ENCODE measurements around the gene RAP1GAP2.

- TF ChIP-seq, protein P1, sequence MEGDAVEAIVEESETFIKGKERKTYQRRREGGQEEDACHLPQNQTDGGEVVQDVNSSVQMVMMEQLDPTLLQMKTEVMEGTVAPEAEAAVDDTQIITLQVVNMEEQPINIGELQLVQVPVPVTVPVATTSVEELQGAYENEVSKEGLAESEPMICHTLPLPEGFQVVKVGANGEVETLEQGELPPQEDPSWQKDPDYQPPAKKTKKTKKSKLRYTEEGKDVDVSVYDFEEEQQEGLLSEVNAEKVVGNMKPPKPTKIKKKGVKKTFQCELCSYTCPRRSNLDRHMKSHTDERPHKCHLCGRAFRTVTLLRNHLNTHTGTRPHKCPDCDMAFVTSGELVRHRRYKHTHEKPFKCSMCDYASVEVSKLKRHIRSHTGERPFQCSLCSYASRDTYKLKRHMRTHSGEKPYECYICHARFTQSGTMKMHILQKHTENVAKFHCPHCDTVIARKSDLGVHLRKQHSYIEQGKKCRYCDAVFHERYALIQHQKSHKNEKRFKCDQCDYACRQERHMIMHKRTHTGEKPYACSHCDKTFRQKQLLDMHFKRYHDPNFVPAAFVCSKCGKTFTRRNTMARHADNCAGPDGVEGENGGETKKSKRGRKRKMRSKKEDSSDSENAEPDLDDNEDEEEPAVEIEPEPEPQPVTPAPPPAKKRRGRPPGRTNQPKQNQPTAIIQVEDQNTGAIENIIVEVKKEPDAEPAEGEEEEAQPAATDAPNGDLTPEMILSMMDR (IDR thresholded peaks at IDR 0.05), result no peak
- no peak for TF ChIP-seq POLR2AphosphoS5 (IDR thresholded peaks at IDR 0.05; ENCODE audit: low read depth, low read length)
- TF ChIP-seq MAX (IDR thresholded peaks at IDR 0.05; ENCODE audit: low read depth), result no peak
- TF ChIP-seq YY1 (IDR thresholded peaks at IDR 0.05; ENCODE audit: low read depth), result no peak
- no peak for TF ChIP-seq USF1 (IDR thresholded peaks at IDR 0.05; ENCODE audit: borderline replicate concordance, low read depth)
- no peak for TF ChIP-seq RFX5 (IDR thresholded peaks at IDR 0.05; ENCODE audit: low read length)
- TF ChIP-seq TAF1 (IDR thresholded peaks at IDR 0.05; ENCODE audit: borderline replicate concordance, low read depth, low read length), result no peak
- TF ChIP-seq SIN3A (IDR thresholded peaks at IDR 0.05; ENCODE audit: borderline replicate concordance, low read depth, low read length), result no peak
- no peak for TF ChIP-seq REST (IDR thresholded peaks at IDR 0.05; ENCODE audit: low read depth, low read length)
- no peak for TF ChIP-seq RXRA (IDR thresholded peaks at IDR 0.05; ENCODE audit: borderline replicate concordance, low read depth)
- no peak for TF ChIP-seq TCF12 (IDR thresholded peaks at IDR 0.05)
- TF ChIP-seq FOXM1 (IDR thresholded peaks at IDR 0.05; ENCODE audit: low read depth), result no peak
- TF ChIP-seq ZBTB33 (IDR thresholded peaks at IDR 0.05; ENCODE audit: borderline replicate concordance, low read depth), result no peak
Measured at GRCh38 chr17:2911755-2912111, 115.5 kb downstream of the RAP1GAP2 start.

Measured in SK-N-SH (cell line).